Stimulated activated CD8-positive, alpha-beta memory T cell treated with anti-CD3 and anti-CD28 coated beads, Interleukin-2, amount 100 ng/mL, for 48 hours (primary cell): ENCODE data around the gene PEAK3.
A peak's percentile ranks its signal among the peaks of the same experiment; 100 is the strongest.

Experiments
- DNase-seq, 2 donors: peaks; one replicate each; pipeline ENCODE4 v3.0.0-alpha.2; 2020; ENCODE audit warnings: low read depth in 2 of 2

PEAK3 gene

GRCh38 chr19:2236314-2237050, 45.5 kb downstream of the PEAK3 start, which contains the start of the genes PLEKHJ1 and SF3A2:
TSS of gene PLEKHJ1 (minus strand) at chr19:2236329. CDS start at chr19:2236248, 81 bp downstream.
TSS of gene SF3A2 (plus strand) at chr19:2236824. CDS start at chr19:2243419, 6,595 bp downstream.
- peak; percentile 96 to 98 for DNase-seq

- DNase-seq, result no peak
Observed at GRCh38 chr19:2236064-2236313, 46.0 kb downstream of the PEAK3 start.

GRCh38 chr19:2235381-2236063, 46.5 kb downstream of the PEAK3 start:
- DNase-seq, result no peak

- no peak for DNase-seq
Observed at GRCh38 chr19:2234996-2235380, 47.0 kb downstream of the PEAK3 start.

GRCh38 chr19:2233601-2234280, 48.2 kb downstream of the PEAK3 start:
- no peak for DNase-seq

GRCh38 chr19:2232286-2233151, 49.5 kb downstream of the PEAK3 start:
- DNase-seq, result no peak

GRCh38 chr19:2231621-2232221, 50.3 kb downstream of the PEAK3 start:
- no peak for DNase-seq

- no peak for DNase-seq
Observed at GRCh38 chr19:2230807-2231533, 51.0 kb downstream of the PEAK3 start.

- DNase-seq, result no peak
Observed at GRCh38 chr19:2230033-2230531, 51.9 kb downstream of the PEAK3 start.

- DNase-seq, result no peak
Observed at GRCh38 chr19:2229103-2230032, 52.6 kb downstream of the PEAK3 start.

GRCh38 chr19:2228157-2229030, 53.6 kb downstream of the PEAK3 start:
- no peak for DNase-seq

- no peak for DNase-seq
Observed at GRCh38 chr19:2227415-2228156, 54.4 kb downstream of the PEAK3 start.

- DNase-seq, result no peak
Observed at GRCh38 chr19:2226840-2227360, 55.1 kb downstream of the PEAK3 start.

GRCh38 chr19:2226051-2226839, 55.7 kb downstream of the PEAK3 start:
- no peak for DNase-seq

GRCh38 chr19:2225415-2226050, 56.4 kb downstream of the PEAK3 start:
- DNase-seq, result no peak

GRCh38 chr19:2224754-2225349, 57.1 kb downstream of the PEAK3 start:
- DNase-seq, result no peak
